Hematopoietic multipotent progenitor cell treated with erythropoietin and hydrocortisone succinate and interleukin-3 and kit ligand, for 6 days (in vitro differentiated cells): ENCODE data around the gene SLC18B1.

ENCODE experiments used
- DNase-seq: peaks from one replicate; pipeline ENCODE4 v3.0.0-alpha.2; 2015

The SLC18B1 gene

GRCh38 chr6:132797951-132798868 lies at the start of gene SLC18B1:
TSS of gene SLC18B1 (minus strand) at chr6:132798637. CDS start at chr6:132798456, 181 bp downstream.
- DNase-seq = peak; percentile 81

GRCh38 chr6:132843316-132844035 lies 45.0 kb upstream of the SLC18B1 start:
- no peak for DNase-seq

GRCh38 chr6:132841966-132842365 lies 43.5 kb upstream of the SLC18B1 start:
- DNase-seq = no peak

GRCh38 chr6:132832891-132833290 lies 34.5 kb upstream of the SLC18B1 start:
- DNase-seq = no peak

GRCh38 chr6:132830334-132830751 lies 31.9 kb upstream of the SLC18B1 start:
- peak; percentile 39 for DNase-seq

- peak; percentile 65 for DNase-seq
Observed at GRCh38 chr6:132820629-132821381, 22.4 kb upstream of the SLC18B1 start.

GRCh38 chr6:132819405-132820161 lies 21.1 kb upstream of the SLC18B1 start:
- peak; percentile 63 for DNase-seq

GRCh38 chr6:132818404-132819359 lies 20.2 kb upstream of the SLC18B1 start:
- DNase-seq = peak; percentile 35

GRCh38 chr6:132817554-132818403 lies 19.3 kb upstream of the SLC18B1 start:
- DNase-seq = no peak

GRCh38 chr6:132816660-132817059 lies 18.2 kb upstream of the SLC18B1 start:
- peak; percentile 46 for DNase-seq

GRCh38 chr6:132814716-132815570 lies 16.5 kb upstream of the SLC18B1 start:
- DNase-seq = peak; percentile 41

- DNase-seq = peak; percentile 76
Observed at GRCh38 chr6:132813173-132813856, 14.9 kb upstream of the SLC18B1 start.

- peak; percentile 49 for DNase-seq
Observed at GRCh38 chr6:132812756-132813172, 14.3 kb upstream of the SLC18B1 start.

GRCh38 chr6:132812255-132812732 lies 13.9 kb upstream of the SLC18B1 start:
- DNase-seq = peak; percentile 73

- no peak for DNase-seq
Observed at GRCh38 chr6:132811276-132811675, 12.8 kb upstream of the SLC18B1 start.

GRCh38 chr6:132805548-132805947 lies 7.1 kb upstream of the SLC18B1 start:
- DNase-seq = no peak

- no peak for DNase-seq
Observed at GRCh38 chr6:132804251-132804650, 5.8 kb upstream of the SLC18B1 start.

- DNase-seq = no peak
Observed at GRCh38 chr6:132800656-132801055, 2.2 kb upstream of the SLC18B1 start.
